Measurements from ENCODE around the gene REEP6. TPM values are rescaled to one million over a fixed set of nuclear protein-coding genes. Genes with fewer than 3 reads are reported as not detected.

REEP6 gene
- total RNA-seq, 1 donor from 2014 or later: 50.0 TPM

- DNase-seq (ENCODE audit: low spot score): no peak
Observed at GRCh38 chr19:1456121-1456900, 34.7 kb upstream of the REEP6 start.

DNA sequence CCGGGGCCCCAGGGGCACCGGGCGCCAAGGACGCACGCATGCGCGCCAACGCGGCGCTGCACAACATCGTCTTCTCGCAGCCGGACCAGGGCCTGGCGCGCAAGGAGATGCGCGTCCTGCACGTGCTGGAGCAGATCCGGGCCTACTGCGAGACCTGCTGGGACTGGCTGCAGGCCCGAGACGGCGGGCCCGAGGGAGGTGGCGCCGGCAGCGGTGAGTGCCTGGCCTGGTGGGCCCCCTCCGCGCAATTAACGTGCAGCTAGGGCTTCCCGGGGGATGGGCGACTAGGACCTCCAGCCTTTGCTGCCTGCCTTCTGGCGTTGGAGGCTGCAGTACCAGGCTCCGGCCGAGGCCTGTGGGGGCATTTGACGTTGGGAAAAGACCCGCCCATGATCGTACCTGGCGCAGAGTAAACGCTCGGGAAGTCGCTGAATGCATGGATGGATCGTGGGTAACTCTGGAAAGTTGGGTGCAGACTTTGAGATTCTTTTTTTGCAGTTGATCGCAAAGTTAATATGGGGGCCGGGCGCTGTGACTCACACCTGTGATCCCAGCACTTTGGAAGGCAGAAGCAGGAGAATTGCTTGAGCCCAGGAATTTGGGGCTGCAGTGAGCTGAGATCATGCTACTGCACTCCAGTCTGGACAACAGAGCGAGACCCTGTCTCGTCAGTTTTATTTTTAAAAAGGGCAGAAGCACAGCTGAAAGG lies 33.8 kb upstream of the REEP6 start:
- DNase-seq (ENCODE audit: low spot score): no peak

DNA sequence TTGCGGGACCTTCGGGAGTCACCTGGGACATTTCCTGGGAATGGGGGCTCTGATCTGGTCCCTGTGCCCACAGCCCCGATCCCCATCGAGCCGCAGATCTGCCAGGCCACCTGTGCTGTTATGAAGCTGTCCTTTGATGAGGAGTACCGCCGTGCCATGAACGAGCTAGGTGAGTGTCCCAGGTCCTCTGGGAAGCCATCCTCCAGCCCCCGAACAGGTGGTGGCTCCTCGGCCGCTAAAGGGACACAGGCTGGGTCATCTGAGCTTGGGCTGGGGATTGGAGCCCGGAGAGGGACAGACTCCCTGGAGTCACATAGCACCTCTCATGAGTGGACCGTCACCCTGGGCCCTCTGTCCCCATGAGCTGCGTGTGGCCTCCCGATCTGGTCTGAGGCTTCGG lies 33.1 kb upstream of the REEP6 start:
- DNase-seq (ENCODE audit: low spot score): no peak

DNA sequence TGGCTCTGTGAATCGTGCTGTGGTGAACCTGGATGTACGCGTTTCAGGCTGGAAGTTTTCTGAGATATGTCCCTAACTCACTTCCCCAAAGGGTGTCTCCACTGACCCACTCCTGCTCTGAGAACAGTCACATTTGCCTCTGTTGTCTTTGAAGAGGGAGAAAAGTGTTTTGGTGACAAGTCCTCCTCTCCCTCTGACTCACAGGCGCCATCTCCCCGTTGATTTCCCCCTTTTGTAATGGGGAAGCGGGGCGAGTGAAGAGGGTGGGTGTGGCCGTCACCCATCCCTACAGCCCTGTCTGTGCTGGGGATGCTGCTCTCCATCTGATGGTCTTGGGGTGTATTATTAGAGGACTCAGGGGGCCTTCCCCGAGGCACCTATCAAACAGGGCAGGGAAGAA lies 31.5 kb upstream of the REEP6 start:
- DNase-seq (ENCODE audit: low spot score): no peak

- no peak for DNase-seq (ENCODE audit: low spot score)
Observed at GRCh38 chr19:1460033-1460995, 30.7 kb upstream of the REEP6 start.

- DNase-seq (ENCODE audit: low spot score): no peak
Observed at GRCh38 chr19:1461862-1462261, 29.1 kb upstream of the REEP6 start.

GRCh38 chr19:1465191-1466016 lies 25.6 kb upstream of the REEP6 start:
- DNase-seq (ENCODE audit: low spot score): no peak

DNA sequence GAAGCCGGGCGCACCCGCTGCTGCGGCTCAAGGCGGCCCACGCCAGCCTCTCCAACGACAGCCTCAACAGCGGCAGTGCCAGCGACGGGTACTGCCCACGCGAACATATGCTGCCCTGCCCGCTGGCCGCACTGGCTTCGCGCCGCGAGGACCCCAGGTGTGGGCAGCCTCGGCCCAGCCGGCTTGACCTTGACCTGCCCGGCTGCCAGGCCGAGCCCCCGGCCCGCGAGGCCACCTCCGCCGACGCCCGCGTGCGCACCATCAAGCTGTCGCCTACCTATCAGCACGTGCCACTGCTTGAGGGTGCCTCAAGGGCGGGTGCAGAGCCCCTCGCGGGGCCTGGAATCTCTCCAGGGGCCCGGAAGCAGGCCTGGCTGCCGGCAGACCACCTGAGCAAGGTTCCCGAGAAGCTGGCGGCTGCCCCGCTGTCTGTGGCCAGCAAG lies 24.9 kb upstream of the REEP6 start:
- DNase-seq (ENCODE audit: low spot score): no peak

DNA sequence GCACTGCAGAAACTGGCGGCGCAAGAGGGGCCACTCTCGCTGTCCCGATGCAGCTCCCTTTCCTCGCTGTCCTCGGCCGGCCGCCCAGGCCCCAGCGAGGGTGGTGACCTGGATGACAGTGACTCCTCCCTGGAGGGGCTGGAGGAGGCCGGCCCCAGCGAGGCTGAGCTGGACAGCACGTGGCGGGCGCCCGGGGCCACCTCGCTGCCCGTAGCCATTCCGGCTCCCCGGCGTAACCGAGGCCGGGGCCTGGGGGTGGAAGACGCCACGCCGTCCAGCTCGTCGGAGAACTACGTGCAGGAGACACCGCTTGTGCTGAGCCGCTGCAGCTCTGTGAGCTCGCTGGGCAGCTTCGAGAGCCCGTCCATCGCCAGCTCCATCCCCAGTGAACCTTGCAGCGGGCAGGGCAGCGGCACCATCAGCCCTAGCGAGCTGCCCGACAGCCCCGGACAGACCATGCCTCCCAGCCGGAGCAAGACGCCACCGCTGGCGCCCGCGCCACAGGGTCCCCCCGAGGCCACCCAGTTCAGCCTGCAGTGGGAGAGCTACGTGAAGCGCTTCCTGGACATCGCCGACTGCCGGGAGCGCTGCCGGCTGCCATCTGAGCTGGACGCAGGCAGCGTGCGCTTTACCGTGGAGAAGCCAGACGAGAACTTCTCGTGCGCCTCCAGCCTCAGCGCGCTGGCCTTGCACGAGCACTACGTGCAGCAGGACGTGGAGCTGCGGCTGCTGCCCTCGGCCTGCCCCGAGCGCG lies 24.3 kb upstream of the REEP6 start:
- no peak for DNase-seq (ENCODE audit: low spot score)

- no peak for DNase-seq (ENCODE audit: low spot score)
Observed at GRCh38 chr19:1467215-1467489, 23.8 kb upstream of the REEP6 start.

GRCh38 chr19:1467490-1468273 lies 23.3 kb upstream of the REEP6 start:
- no peak for DNase-seq (ENCODE audit: low spot score)

- no peak for DNase-seq (ENCODE audit: low spot score)
Observed at GRCh38 chr19:1468274-1468820, 22.6 kb upstream of the REEP6 start.

- no peak for DNase-seq (ENCODE audit: low spot score)
Observed at GRCh38 chr19:1468821-1469254, 22.1 kb upstream of the REEP6 start.

DNA sequence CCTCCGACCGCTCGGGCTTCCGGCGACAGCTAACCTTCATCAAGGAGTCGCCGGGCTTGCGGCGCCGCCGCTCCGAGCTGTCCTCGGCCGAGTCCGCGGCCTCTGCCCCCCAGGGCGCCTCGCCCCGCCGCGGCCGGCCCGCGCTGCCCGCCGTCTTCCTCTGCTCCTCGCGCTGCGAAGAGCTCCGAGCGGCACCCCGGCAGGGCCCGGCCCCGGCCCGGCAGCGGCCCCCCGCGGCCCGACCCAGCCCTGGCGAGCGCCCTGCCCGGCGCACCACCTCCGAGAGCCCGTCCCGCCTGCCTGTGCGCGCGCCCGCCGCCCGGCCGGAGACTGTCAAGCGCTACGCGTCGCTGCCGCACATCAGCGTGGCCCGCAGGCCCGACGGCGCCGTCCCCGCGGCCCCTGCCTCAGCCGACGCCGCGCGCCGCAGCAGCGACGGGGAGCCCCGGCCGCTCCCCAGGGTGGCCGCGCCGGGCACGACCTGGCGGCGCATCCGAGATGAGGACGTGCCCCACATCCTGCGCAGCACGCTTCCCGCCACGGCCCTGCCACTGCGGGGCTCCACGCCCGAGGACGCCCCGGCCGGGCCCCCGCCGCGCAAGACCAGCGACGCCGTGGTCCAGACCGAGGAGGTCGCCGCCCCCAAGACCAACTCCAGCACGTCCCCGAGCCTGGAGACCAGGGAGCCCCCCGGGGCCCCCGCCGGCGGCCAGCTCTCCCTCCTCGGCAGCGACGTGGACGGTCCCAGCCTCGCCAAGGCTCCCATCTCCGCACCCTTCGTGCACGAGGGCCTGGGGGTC lies 21.5 kb upstream of the REEP6 start:
- no peak for DNase-seq (ENCODE audit: low spot score)

DNA sequence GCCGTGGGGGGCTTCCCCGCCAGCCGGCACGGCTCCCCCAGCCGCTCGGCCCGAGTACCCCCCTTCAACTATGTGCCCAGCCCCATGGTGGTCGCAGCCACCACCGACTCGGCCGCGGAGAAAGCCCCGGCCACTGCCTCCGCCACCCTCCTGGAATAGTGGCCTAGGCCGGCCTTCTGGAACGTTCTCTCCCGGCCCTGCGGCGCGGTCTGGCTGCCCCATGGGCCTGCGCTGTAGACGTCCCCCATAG lies 21.0 kb upstream of the REEP6 start:
- DNase-seq (ENCODE audit: low spot score): no peak

GRCh38 chr19:1470305-1471009 lies 20.5 kb upstream of the REEP6 start:
- no peak for DNase-seq (ENCODE audit: low spot score)

- no peak for DNase-seq (ENCODE audit: low spot score)
Observed at GRCh38 chr19:1471010-1471514, 19.9 kb upstream of the REEP6 start.

DNA sequence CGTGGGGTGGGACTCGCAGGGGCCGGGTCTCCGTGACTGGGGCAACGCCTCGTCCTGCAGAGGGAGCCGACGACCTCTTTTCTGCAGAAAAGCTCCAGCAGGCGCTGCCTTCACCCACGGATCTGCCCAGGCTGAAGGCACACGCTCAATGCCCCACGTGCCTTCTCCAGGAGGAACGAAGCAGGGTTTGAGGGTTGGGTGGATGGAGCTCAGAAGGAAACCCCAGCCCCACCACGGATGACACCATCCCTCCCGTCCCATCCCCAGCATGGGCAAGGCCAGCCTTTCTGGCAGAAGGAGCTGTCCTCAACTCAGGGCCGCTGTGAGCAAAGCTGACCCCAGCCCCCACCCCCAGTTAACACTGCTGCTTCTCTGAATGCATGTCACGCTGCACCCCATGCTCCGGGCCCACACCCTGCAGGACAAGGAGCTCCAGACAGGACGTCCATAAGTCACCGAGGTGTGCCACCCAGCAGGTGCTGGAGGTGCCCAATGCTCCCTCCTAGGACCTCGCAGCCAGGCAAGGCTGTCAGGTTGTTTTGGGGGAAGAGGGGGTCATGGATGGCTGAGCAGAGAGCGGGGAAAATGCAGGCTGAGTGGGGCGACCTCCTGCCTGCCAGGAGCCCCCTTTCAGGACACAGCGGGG lies 19.3 kb upstream of the REEP6 start:
- no peak for DNase-seq (ENCODE audit: low spot score)
